GM12878 (cell line): ENCODE results near the gene PALD1. TPM values are rescaled to one million over a fixed set of nuclear protein-coding genes. Genes with fewer than 3 reads are reported as not detected.

ENCODE experiments used
- ATAC-seq: fragments of 200-7000 bp; cut with Tn5 transposase; 3 replicates; pipeline ENCODE4 v1.9.1; 2020; ENCODE audit warnings: mild to moderate bottlenecking, moderate library complexity
- BruUV-seq: library from RNA; stranded (reverse); fragments of 400-500 nt; replicated peaks from 2 replicates; lab custom pipeline; 2021; lab: Mats Ljungman, UMichigan
- CTCF ChIA-PET: fragments of 300-600 bp; sonication (Branson Sonifier 250); formaldehyde crosslinking; extraction: SDS; loops from one replicate; lab custom pipeline; 2021; ENCODE audit warnings: inconsistent platforms; lab: Yijun Ruan, JAX
- POLR2A ChIA-PET: fragments of 350-600 bp; formaldehyde crosslinking; extraction: SDS; loops from one replicate; lab custom pipeline; 2021; ENCODE audit warnings: inconsistent platforms; lab: Charles Lee
- RAD21 ChIA-PET: fragments of 300-600 bp; sonication (Branson Sonifier 250); formaldehyde crosslinking; loops from one replicate; lab custom pipeline; 2023; ENCODE audit warnings: antibody characterized with exemption; ENCODE audit not compliant: unreplicated experiment; lab: Charles Lee
- SMC1A ChIA-PET: fragments of 300-600 bp; sonication (Branson Sonifier 250); formaldehyde crosslinking; loops from one replicate; lab custom pipeline; 2023; ENCODE audit not compliant: unreplicated experiment, uncharacterized antibody; lab: Charles Lee
- DNase-seq: peaks from one replicate; pipeline ENCODE4 v3.0.0-alpha.2; 2011; ENCODE audit warnings: low read depth, low spot score
- FAIRE-seq: peaks from 3 replicates; lab custom pipeline; 2011; peaks lifted over from hg19 to GRCh38; lab: Jason Lieb, UNC
- H2AFZ ChIP-seq: 2 replicates; pipeline ENCODE4 v1.6.0; 2011; ENCODE audit warnings: low read depth, low read length, control low read depth; ENCODE audit not compliant: control insufficient read depth
- H3K27ac ChIP-seq: 2 replicates; pipeline ENCODE4 v1.5.1; 2011; ENCODE audit warnings: control low read depth; ENCODE audit not compliant: control insufficient read depth, insufficient read depth
- H3K27me3 ChIP-seq, 2 experiments: replicated peaks in 1 of 2; 2 replicates each; pipeline versions ENCODE4 v1.6.0 to v1.6.1; 2011; ENCODE audit warnings: low read length in 1 of 2; ENCODE audit not compliant: control insufficient read depth in 2 of 2, insufficient read depth in 2 of 2
- H3K36me3 ChIP-seq, 2 experiments: 2 replicates each; pipeline ENCODE4 v1.5.1; 2011; ENCODE audit warnings: low read length in 1 of 2; ENCODE audit not compliant: control insufficient read depth in 2 of 2, insufficient read depth in 2 of 2
- H3K4me1 ChIP-seq: 2 replicates; pipeline ENCODE4 v1.6.1; 2011; ENCODE audit warnings: mild to moderate bottlenecking, low read length, moderate library complexity, mixed read lengths; ENCODE audit not compliant: control insufficient read depth, insufficient read depth
- H3K4me2 ChIP-seq: 2 replicates; pipeline ENCODE4 v1.6.0; 2011; ENCODE audit warnings: control low read depth; ENCODE audit not compliant: control insufficient read depth, insufficient read depth
- H3K4me3 ChIP-seq: fragments of 200-600 bp; sonication (generic); 2 replicates; pipeline ENCODE4 v1.5.1; 2016
- H3K79me2 ChIP-seq: 2 replicates; pipeline ENCODE4 v1.6.0; 2011; ENCODE audit warnings: low read length; ENCODE audit not compliant: control insufficient read depth, insufficient read depth
- H3K9ac ChIP-seq: 2 replicates; pipeline ENCODE4 v1.8.0; 2011; ENCODE audit warnings: low read length, control low read depth, mixed read lengths; ENCODE audit not compliant: control insufficient read depth, insufficient read depth
- H3K9me3 ChIP-seq: replicated peaks from 3 replicates; pipeline ENCODE4 v1.5.1; 2011; ENCODE audit warnings: mild to moderate bottlenecking, low read length; ENCODE audit not compliant: control insufficient read depth, insufficient read depth
- H4K20me1 ChIP-seq: 2 replicates; pipeline ENCODE4 v1.6.0; 2011; ENCODE audit not compliant: control insufficient read depth, insufficient read depth
- ASH2L ChIP-seq: fragments of 300-600, 200-600 bp; sonication (generic); IDR thresholded peaks from 2 replicates; pipeline ENCODE4 v1.6.1; 2017; ENCODE audit warnings: low read depth, mild to moderate bottlenecking, borderline replicate concordance
- EED ChIP-seq: sonication (generic); IDR thresholded peaks from 2 replicates; pipeline ENCODE4 v1.6.1; 2016; ENCODE audit warnings: antibody characterized with exemption, low read depth
- GABPA ChIP-seq: IDR thresholded peaks from 2 replicates; pipeline ENCODE4 v1.6.1; 2014; ENCODE audit warnings: antibody characterized with exemption, low read depth, mild to moderate bottlenecking, inconsistent platforms
- HDAC2 ChIP-seq: fragments of 200-600 bp; sonication (generic); IDR thresholded peaks from 2 replicates; pipeline ENCODE4 v1.6.1; 2017
- POLR2A ChIP-seq: IDR thresholded peaks from 2 replicates; pipeline ENCODE4 v1.6.1; 2011; ENCODE audit warnings: low read depth, mild to moderate bottlenecking, low read length
- SMARCA5 ChIP-seq: fragments of 450-650 bp; IDR thresholded peaks from 2 replicates; pipeline ENCODE4 v1.6.1; 2017; ENCODE audit warnings: mild to moderate bottlenecking
- SP1 ChIP-seq: IDR thresholded peaks from one replicate; pipeline ENCODE4 v1.6.1; 2011; ENCODE audit warnings: low read depth, low read length
- ZBED1 ChIP-seq: IDR thresholded peaks from 2 replicates; pipeline ENCODE4 v1.6.1; 2016; ENCODE audit warnings: borderline replicate concordance
- WGBS: methylation state at CpG from one replicate; pipeline ENCODE4 v1.1.6; 2016; ENCODE audit warnings: low lambda C conversion rate; ENCODE audit not compliant: insufficient replicate concordance, insufficient coverage; ENCODE audit errors: missing lambda C conversion rate; 5-methylcytosine and 5-hydroxymethylcytosine counted together
- in situ Hi-C: fragments of 300-500 bp; cut with MboI; formaldehyde crosslinking; loops from 9 replicates; pipeline ENCODE4 v1.14.3; 2018; ENCODE audit warnings: mixed read lengths
- intact Hi-C: fragments of 100-400 bp; cut with micrococcal nuclease; formaldehyde crosslinking; loops from one replicate; pipeline ENCODE4 v1.14.2; 2022; ENCODE audit not compliant: unreplicated experiment
- polyA plus RNA-seq, 11 experiments: library from polyadenylated mRNA; depleted of rRNA in 4 of 11; unstranded in 6 of 11; stranded (reverse) in 5 of 11; fragments of >200 nt; fragmentation: Nextera tagmentation in 4 of 11; fragmentation: Illumina TruSeq in 1 of 11; extraction: Ambion mirVana in 4 of 11; extraction: Trizol in 1 of 11; gene quantifications; 1 replicate in 1 of 11; 2 replicates in 10 of 11; pipeline versions ENCODE4 v1.2.1 to v1.2.3, GENCODE V29; 2011 to 2016; ENCODE audit warnings: inconsistent platforms in 2 of 11, missing spikeins in 2 of 11, low read depth in 1 of 11
- total RNA-seq, 4 experiments: library from RNA; depleted of rRNA in 3 of 4; stranded (reverse); fragments of >200 nt in 3 of 4; fragmentation: Illumina TruSeq in 1 of 4; extraction: Trizol in 1 of 4; gene quantifications; 2 replicates each; pipeline versions ENCODE4 v1.2.1 to v1.2.3, GENCODE V29; 2013 to 2021
- TF ChIP-seq, protein P1 (sequence below): fragments of 150-350 bp; IDR thresholded peaks from 2 replicates; pipeline ENCODE4 v1.6.1; 2016; ENCODE audit warnings: low read depth, low read length
- TF ChIP-seq, protein P2 (sequence below): fragments of 450-650 bp; IDR thresholded peaks from 2 replicates; pipeline ENCODE4 v1.6.1; 2016; ENCODE audit warnings: mild to moderate bottlenecking
- TF ChIP-seq, protein P3 (sequence below): fragments of 450-650 bp; IDR thresholded peaks from 2 replicates; pipeline ENCODE4 v1.6.1; 2017; ENCODE audit warnings: mild to moderate bottlenecking, moderate library complexity
- TF ChIP-seq, protein P4 (sequence below): IDR thresholded peaks from 2 replicates; pipeline ENCODE4 v1.6.1; 2012; ENCODE audit warnings: low read length, inconsistent platforms

The PALD1 gene
- total and polyA plus RNA-seq, 10 of the 15 experiments (the other 5 are each of a cell fraction or from before 2014, with no cell fraction given): 0.43 to 20.9 (median 9.0) TPM

DNA sequence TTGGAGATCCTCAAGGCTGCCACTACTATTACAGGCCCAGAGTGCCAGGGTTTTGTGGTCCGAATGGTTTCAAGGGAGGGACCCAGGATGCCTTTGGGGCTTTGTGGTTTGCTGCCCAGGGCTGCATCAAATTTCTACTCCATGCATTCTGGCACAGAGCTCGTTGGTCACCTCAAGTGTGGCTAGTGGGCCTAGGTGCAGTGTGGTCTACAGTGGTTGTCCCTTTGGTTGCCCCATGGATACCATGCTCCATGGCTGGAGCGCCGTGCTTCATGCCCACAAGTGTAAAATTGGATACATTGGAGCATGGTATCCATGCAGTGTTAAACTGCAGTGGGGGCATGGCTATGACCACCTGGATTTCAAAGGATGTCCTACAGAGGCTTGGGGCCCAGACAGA is 129.4 kb downstream of the PALD1 start:
- ChIA-PET SMC1A (no interaction called here), RAD21 (no interaction called here), POLR2A (no interaction called here), CTCF (no interaction called here)
- intact Hi-C loops: no loop called here
- no peak for DNase-seq
- no peak overlapping the region for H3K4me3 ChIP-seq
- no peaks in the 10 kb centered on the region for H3K36me3 ChIP-seq
- H3K27me3 ChIP-seq: no peaks in the 10 kb centered on the region
- H3K4me1 ChIP-seq: no peaks in the 10 kb centered on the region
- no peak overlapping the region for H2AFZ ChIP-seq
- no TSS peak for BruUV-seq
- H3K27ac ChIP-seq: no peak overlapping the region
- TF ChIP-seq SMARCA5: no peak
- TF ChIP-seq, protein P1, sequence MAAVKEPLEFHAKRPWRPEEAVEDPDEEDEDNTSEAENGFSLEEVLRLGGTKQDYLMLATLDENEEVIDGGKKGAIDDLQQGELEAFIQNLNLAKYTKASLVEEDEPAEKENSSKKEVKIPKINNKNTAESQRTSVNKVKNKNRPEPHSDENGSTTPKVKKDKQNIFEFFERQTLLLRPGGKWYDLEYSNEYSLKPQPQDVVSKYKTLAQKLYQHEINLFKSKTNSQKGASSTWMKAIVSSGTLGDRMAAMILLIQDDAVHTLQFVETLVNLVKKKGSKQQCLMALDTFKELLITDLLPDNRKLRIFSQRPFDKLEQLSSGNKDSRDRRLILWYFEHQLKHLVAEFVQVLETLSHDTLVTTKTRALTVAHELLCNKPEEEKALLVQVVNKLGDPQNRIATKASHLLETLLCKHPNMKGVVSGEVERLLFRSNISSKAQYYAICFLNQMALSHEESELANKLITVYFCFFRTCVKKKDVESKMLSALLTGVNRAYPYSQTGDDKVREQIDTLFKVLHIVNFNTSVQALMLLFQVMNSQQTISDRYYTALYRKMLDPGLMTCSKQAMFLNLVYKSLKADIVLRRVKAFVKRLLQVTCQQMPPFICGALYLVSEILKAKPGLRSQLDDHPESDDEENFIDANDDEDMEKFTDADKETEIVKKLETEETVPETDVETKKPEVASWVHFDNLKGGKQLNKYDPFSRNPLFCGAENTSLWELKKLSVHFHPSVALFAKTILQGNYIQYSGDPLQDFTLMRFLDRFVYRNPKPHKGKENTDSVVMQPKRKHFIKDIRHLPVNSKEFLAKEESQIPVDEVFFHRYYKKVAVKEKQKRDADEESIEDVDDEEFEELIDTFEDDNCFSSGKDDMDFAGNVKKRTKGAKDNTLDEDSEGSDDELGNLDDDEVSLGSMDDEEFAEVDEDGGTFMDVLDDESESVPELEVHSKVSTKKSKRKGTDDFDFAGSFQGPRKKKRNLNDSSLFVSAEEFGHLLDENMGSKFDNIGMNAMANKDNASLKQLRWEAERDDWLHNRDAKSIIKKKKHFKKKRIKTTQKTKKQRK: no peak
- TF ChIP-seq POLR2A: no peak
- TF ChIP-seq, protein P2, sequence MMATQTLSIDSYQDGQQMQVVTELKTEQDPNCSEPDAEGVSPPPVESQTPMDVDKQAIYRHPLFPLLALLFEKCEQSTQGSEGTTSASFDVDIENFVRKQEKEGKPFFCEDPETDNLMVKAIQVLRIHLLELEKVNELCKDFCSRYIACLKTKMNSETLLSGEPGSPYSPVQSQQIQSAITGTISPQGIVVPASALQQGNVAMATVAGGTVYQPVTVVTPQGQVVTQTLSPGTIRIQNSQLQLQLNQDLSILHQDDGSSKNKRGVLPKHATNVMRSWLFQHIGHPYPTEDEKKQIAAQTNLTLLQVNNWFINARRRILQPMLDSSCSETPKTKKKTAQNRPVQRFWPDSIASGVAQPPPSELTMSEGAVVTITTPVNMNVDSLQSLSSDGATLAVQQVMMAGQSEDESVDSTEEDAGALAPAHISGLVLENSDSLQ: no peak
- no peak for TF ChIP-seq ZBED1
- TF ChIP-seq SP1: no peak
- no peak for TF ChIP-seq GABPA
- TF ChIP-seq, protein P3, sequence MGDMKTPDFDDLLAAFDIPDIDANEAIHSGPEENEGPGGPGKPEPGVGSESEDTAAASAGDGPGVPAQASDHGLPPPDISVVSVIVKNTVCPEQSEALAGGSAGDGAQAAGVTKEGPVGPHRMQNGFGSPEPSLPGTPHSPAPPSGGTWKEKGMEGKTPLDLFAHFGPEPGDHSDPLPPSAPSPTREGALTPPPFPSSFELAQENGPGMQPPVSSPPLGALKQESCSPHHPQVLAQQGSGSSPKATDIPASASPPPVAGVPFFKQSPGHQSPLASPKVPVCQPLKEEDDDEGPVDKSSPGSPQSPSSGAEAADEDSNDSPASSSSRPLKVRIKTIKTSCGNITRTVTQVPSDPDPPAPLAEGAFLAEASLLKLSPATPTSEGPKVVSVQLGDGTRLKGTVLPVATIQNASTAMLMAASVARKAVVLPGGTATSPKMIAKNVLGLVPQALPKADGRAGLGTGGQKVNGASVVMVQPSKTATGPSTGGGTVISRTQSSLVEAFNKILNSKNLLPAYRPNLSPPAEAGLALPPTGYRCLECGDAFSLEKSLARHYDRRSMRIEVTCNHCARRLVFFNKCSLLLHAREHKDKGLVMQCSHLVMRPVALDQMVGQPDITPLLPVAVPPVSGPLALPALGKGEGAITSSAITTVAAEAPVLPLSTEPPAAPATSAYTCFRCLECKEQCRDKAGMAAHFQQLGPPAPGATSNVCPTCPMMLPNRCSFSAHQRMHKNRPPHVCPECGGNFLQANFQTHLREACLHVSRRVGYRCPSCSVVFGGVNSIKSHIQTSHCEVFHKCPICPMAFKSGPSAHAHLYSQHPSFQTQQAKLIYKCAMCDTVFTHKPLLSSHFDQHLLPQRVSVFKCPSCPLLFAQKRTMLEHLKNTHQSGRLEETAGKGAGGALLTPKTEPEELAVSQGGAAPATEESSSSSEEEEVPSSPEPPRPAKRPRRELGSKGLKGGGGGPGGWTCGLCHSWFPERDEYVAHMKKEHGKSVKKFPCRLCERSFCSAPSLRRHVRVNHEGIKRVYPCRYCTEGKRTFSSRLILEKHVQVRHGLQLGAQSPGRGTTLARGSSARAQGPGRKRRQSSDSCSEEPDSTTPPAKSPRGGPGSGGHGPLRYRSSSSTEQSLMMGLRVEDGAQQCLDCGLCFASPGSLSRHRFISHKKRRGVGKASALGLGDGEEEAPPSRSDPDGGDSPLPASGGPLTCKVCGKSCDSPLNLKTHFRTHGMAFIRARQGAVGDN: no peak
- TF ChIP-seq, protein P4, sequence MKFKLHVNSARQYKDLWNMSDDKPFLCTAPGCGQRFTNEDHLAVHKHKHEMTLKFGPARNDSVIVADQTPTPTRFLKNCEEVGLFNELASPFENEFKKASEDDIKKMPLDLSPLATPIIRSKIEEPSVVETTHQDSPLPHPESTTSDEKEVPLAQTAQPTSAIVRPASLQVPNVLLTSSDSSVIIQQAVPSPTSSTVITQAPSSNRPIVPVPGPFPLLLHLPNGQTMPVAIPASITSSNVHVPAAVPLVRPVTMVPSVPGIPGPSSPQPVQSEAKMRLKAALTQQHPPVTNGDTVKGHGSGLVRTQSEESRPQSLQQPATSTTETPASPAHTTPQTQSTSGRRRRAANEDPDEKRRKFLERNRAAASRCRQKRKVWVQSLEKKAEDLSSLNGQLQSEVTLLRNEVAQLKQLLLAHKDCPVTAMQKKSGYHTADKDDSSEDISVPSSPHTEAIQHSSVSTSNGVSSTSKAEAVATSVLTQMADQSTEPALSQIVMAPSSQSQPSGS: no peak
- no peak for TF ChIP-seq ASH2L
- TF ChIP-seq HDAC2: no peak
- TF ChIP-seq EED: no peak
- H3K9me3 ChIP-seq: no peaks in the 10 kb centered on the region
- H3K9ac ChIP-seq: no peak overlapping the region
- WGBS: 43% methylated on average over 4 of the region's 4 CpGs
- no peak for FAIRE-seq
- in situ Hi-C loops: no loop called here
- H3K4me2 ChIP-seq: no peak overlapping the region
- no peaks in the 10 kb centered on the region for H4K20me1 ChIP-seq
- no peaks in the 10 kb centered on the region for H3K79me2 ChIP-seq
- ATAC-seq: no peak
